Liver (tissue), 9 donors: ENCODE results near the gene ULK2. TPM values are rescaled to one million over a fixed set of nuclear protein-coding genes. Genes with fewer than 3 reads are reported as not detected.

Source experiments
- DNase-seq: peaks from one replicate; pipeline ENCODE4 v3.0.0-alpha.2; 2017; ENCODE audit warnings: low spot score
- H3K27ac ChIP-seq, 2 donors: one replicate each; pipeline ENCODE4 v1.7.0; 2013; ENCODE audit warnings: inconsistent platforms in 2 of 2, low read length in 2 of 2, control low read depth in 1 of 2, low read depth in 1 of 2, mild to moderate bottlenecking in 1 of 2
- H3K27me3 ChIP-seq, 4 donors: one replicate each; pipeline versions ENCODE4 v1.6.1 to v1.7.0; 2013; ENCODE audit warnings: low read length in 3 of 4, inconsistent platforms in 1 of 4, mild to moderate bottlenecking in 1 of 4, moderate library complexity in 1 of 4; ENCODE audit not compliant: control insufficient read depth in 4 of 4, insufficient read depth in 4 of 4
- H3K36me3 ChIP-seq, 4 donors: one replicate each; pipeline versions ENCODE4 v1.6.1 to v1.7.0; 2013; ENCODE audit warnings: low read length in 3 of 4, mild to moderate bottlenecking in 3 of 4, low read depth in 1 of 4, moderate library complexity in 1 of 4; ENCODE audit not compliant: control insufficient read depth in 4 of 4, insufficient read depth in 3 of 4
- H3K4me1 ChIP-seq, 4 donors: one replicate each; pipeline versions ENCODE4 v1.6.1 to v1.7.0; 2013; ENCODE audit warnings: low read length in 3 of 4, mild to moderate bottlenecking in 3 of 4, moderate library complexity in 1 of 4; ENCODE audit not compliant: control insufficient read depth in 4 of 4, insufficient read depth in 4 of 4
- H3K4me3 ChIP-seq, 3 donors: one replicate each; pipeline versions ENCODE4 v1.6.1 to v1.7.0; 2013; ENCODE audit warnings: low read length in 3 of 3, control low read depth in 1 of 3, low read depth in 1 of 3, mild to moderate bottlenecking in 1 of 3
- H3K9ac ChIP-seq, 2 donors: one replicate each; pipeline ENCODE4 v1.7.0; 2013; ENCODE audit warnings: low read length in 2 of 2, mild to moderate bottlenecking in 2 of 2, moderate library complexity in 2 of 2, control low read depth in 1 of 2, low read depth in 1 of 2
- H3K9me3 ChIP-seq, 4 donors: one replicate each; pipeline versions ENCODE4 v1.6.1 to v1.7.0; 2013; ENCODE audit warnings: low read length in 3 of 4; ENCODE audit not compliant: control insufficient read depth in 4 of 4
- EGR1 ChIP-seq, 2 donors: IDR thresholded peaks; 2 replicates each; pipeline ENCODE4 v1.6.1; 2016 to 2018; ENCODE audit warnings: antibody characterized with exemption in 2 of 2, low read depth in 2 of 2
- FOXA1 ChIP-seq: IDR thresholded peaks from 2 replicates; pipeline ENCODE4 v1.6.1; 2016; ENCODE audit warnings: antibody characterized with exemption
- FOXA2 ChIP-seq: IDR thresholded peaks from 2 replicates; pipeline ENCODE4 v1.6.1; 2016; ENCODE audit warnings: antibody characterized with exemption
- HNF4A ChIP-seq, 2 donors: conservative IDR thresholded peaks; 2 replicates each; pipeline ENCODE4 v1.6.1; 2016; ENCODE audit warnings: antibody characterized with exemption in 2 of 2, mild to moderate bottlenecking in 2 of 2
- HNF4G ChIP-seq: IDR thresholded peaks from 2 replicates; pipeline ENCODE4 v1.6.1; 2016; ENCODE audit warnings: antibody characterized with exemption
- JUND ChIP-seq, 2 donors: IDR thresholded peaks; 2 replicates each; pipeline ENCODE4 v1.6.1; 2016; ENCODE audit warnings: antibody characterized with exemption in 2 of 2
- NR2F2 ChIP-seq: IDR thresholded peaks from 2 replicates; pipeline ENCODE4 v1.6.1; 2016; ENCODE audit warnings: antibody characterized with exemption
- RAD21 ChIP-seq, 2 donors: IDR thresholded peaks; 2 replicates each; pipeline ENCODE4 v1.6.1; 2016; ENCODE audit warnings: antibody characterized with exemption in 2 of 2, mild to moderate bottlenecking in 2 of 2
- RXRA ChIP-seq, 2 donors: IDR thresholded peaks; 2 replicates each; pipeline ENCODE4 v1.6.1; 2017 to 2018; ENCODE audit warnings: antibody characterized with exemption in 2 of 2, mild to moderate bottlenecking in 1 of 2
- SP1 ChIP-seq: IDR thresholded peaks from 2 replicates; pipeline ENCODE4 v1.6.1; 2018; ENCODE audit warnings: antibody characterized with exemption, mild to moderate bottlenecking
- TAF1 ChIP-seq: conservative IDR thresholded peaks from 2 replicates; pipeline ENCODE4 v1.6.1; 2016; ENCODE audit warnings: antibody characterized with exemption, mild to moderate bottlenecking
- YY1 ChIP-seq: IDR thresholded peaks from 2 replicates; pipeline ENCODE4 v1.6.1; 2016; ENCODE audit warnings: antibody characterized with exemption, mild to moderate bottlenecking
- WGBS: extraction: QIAGEN DNeasy Blood & Tissue Kit; methylation state at CpG from one replicate; pipeline ENCODE4 v1.1.7; 2013; 5-methylcytosine and 5-hydroxymethylcytosine counted together
- polyA plus RNA-seq, 2 donors: library from polyadenylated mRNA; stranded (reverse) in 1 of 2; unstranded in 1 of 2; fragments of 200-250 nt in 1 of 2; fragments of >200 nt in 1 of 2; fragmentation: Nextera tagmentation in 1 of 2; extraction: Ambion mirVana in 1 of 2; gene quantifications; one replicate each; pipeline versions ENCODE4 v1.2.1 to v1.2.3, GENCODE V29; 2013 to 2015
- total RNA-seq, 2 donors: library from RNA; depleted of rRNA; stranded (reverse); fragments of >200 nt; gene quantifications; one replicate each; pipeline ENCODE4 v1.2.3, GENCODE V29; 2014
- TF ChIP-seq, protein P1 (sequence below): fragments of 150-350 bp; IDR thresholded peaks from 2 replicates; pipeline ENCODE4 v1.5.1; 2017; ENCODE audit warnings: improper control_type of control experiment, low read depth, low read length; ENCODE audit not compliant: missing input control
- TF ChIP-seq, protein P2 (sequence below): IDR thresholded peaks from 2 replicates; pipeline ENCODE4 v1.6.1; 2016; ENCODE audit warnings: antibody characterized with exemption
- TF ChIP-seq, protein P3 (sequence below): IDR thresholded peaks from 2 replicates; pipeline ENCODE4 v1.6.1; 2016; ENCODE audit warnings: antibody characterized with exemption
- TF ChIP-seq, protein P4 (sequence below): IDR thresholded peaks from 2 replicates; pipeline ENCODE4 v1.6.1; 2016; ENCODE audit warnings: antibody characterized with exemption
- TF ChIP-seq, protein P5 (sequence below): IDR thresholded peaks from 2 replicates; pipeline ENCODE4 v1.6.1; 2016; ENCODE audit warnings: antibody characterized with exemption, mild to moderate bottlenecking
- donor health status: healthy.
- donor health status: healthy.
- donor health status: healthy.
- donor health status: healthy.
- donor health status: healthy.

The ULK2 gene
- total and polyA plus RNA-seq, 4 donors = 0.89 to 7.9 (median 4.2) TPM

DNA sequence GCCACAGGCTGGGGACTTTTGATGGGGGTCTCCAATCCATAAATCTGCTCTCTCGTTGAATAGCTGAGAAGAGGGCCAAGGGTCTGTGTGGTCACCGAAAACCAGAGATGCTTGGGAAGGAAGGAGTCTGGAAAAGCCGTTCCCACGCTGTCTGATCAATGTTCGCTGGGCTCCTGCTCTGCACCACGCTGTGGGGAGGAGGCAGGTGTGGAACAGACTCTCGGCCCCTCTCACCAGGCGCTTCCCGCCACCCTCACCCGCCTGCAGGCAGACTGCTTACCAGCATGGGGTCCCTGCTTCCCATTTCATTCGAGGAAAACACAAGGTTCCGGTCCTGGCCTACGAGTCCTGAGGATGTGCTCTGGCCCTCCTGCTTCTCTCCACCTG, 118.9 kb downstream of the ULK2 start (continued):
- TF ChIP-seq, protein P1, sequence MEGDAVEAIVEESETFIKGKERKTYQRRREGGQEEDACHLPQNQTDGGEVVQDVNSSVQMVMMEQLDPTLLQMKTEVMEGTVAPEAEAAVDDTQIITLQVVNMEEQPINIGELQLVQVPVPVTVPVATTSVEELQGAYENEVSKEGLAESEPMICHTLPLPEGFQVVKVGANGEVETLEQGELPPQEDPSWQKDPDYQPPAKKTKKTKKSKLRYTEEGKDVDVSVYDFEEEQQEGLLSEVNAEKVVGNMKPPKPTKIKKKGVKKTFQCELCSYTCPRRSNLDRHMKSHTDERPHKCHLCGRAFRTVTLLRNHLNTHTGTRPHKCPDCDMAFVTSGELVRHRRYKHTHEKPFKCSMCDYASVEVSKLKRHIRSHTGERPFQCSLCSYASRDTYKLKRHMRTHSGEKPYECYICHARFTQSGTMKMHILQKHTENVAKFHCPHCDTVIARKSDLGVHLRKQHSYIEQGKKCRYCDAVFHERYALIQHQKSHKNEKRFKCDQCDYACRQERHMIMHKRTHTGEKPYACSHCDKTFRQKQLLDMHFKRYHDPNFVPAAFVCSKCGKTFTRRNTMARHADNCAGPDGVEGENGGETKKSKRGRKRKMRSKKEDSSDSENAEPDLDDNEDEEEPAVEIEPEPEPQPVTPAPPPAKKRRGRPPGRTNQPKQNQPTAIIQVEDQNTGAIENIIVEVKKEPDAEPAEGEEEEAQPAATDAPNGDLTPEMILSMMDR = no peak
- no peak for TF ChIP-seq HNF4G
- TF ChIP-seq, protein P2, sequence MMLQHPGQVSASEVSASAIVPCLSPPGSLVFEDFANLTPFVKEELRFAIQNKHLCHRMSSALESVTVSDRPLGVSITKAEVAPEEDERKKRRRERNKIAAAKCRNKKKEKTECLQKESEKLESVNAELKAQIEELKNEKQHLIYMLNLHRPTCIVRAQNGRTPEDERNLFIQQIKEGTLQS = no peak
- TF ChIP-seq TAF1 = no peak
- no peak for TF ChIP-seq HNF4A (conservative IDR thresholded peaks at IDR 0.05)
- TF ChIP-seq FOXA2 = no peak
- TF ChIP-seq NR2F2 = no peak
- no peak for TF ChIP-seq JUND (IDR thresholded peaks at IDR 0.05)
- TF ChIP-seq YY1 = no peak
- TF ChIP-seq, protein P3, sequence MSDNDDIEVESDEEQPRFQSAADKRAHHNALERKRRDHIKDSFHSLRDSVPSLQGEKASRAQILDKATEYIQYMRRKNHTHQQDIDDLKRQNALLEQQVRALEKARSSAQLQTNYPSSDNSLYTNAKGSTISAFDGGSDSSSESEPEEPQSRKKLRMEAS = no peak
- TF ChIP-seq FOXA1 = no peak

DNA sequence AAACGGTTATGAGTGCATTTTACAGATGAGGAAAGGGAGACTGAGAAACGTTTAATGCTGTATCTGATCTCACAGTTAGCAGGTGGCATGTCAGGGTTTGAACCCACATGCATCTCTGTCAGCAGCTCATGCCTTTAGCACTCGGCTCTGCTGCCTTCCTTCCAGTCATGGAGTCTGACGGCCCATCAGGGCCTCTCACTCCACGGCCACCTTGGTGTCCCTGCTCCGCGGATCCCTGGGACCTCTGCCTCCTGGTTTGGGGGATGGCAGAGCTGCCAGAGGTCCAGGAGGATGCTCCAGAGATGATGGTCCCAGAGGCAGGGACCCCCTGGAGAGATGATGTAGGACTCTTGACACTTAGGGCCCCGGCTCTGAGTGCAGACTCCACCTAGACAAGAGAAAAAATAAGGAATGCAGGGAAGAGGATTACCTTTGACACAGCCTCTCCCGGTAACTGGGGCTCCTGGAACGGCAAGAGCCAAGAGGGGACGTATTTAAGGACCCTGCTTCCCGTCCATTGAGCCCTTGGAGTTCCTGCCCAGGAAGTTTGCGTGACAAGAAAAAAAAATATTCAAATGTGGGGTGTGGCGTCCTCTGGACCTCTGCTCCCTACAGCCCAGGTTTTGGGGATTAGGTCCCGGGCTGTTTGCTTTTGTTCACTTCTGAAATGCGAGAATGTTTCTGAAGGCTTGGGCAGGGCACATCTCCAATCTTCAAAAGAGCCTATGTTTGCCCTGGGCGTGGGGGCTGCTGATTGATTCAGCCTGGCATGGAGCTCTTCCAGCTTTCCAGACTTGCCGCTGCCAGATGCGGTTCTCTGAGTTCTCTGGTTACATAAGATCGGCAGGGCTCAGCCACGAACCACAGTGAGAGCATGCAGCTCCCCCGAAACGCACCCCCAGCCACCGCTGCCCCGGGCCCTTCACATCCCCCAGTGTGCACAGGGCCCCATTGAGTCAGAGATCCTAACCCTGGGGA, 119.6 kb downstream of the ULK2 start, which contains the start of gene ALDH3A1:
ALDH3A1 (minus strand) TSS at position 470 of the 978 bp plus-strand sequence. CDS start 3,169 bp downstream, outside the sequence.
- Histone ChIP-seq H3K27me3 (no peaks in the 10 kb centered on the region), H3K4me1 (peaks cover 3 to 19% (median 8%) of the 10 kb centered on the region in 4 donors), H3K9me3 (no peaks in the 10 kb centered on the region), H3K4me3 (no peak within 1 kb of the TSS), H3K36me3 (no peaks in the 10 kb centered on the region), H3K9ac (no peak within 1 kb of the TSS), H3K27ac (no peak within 1 kb of the TSS)
- WGBS = 47% methylated on average over 25 of the region's 25 CpGs
- TF ChIP-seq RAD21 (IDR thresholded peaks at IDR 0.05) (peak in 1 of 2 donors; percentile 26), HNF4A (conservative IDR thresholded peaks at IDR 0.05) (peak; percentile 43 to 45), JUND (IDR thresholded peaks at IDR 0.05) (no peak), RXRA (IDR thresholded peaks at IDR 0.05) (peak; percentile 12 to 62)
- TF ChIP-seq, protein P2 = no peak
- TF ChIP-seq, protein P4, sequence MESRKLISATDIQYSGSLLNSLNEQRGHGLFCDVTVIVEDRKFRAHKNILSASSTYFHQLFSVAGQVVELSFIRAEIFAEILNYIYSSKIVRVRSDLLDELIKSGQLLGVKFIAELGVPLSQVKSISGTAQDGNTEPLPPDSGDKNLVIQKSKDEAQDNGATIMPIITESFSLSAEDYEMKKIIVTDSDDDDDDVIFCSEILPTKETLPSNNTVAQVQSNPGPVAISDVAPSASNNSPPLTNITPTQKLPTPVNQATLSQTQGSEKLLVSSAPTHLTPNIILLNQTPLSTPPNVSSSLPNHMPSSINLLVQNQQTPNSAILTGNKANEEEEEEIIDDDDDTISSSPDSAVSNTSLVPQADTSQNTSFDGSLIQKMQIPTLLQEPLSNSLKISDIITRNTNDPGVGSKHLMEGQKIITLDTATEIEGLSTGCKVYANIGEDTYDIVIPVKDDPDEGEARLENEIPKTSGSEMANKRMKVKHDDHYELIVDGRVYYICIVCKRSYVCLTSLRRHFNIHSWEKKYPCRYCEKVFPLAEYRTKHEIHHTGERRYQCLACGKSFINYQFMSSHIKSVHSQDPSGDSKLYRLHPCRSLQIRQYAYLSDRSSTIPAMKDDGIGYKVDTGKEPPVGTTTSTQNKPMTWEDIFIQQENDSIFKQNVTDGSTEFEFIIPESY = no peak
- no peak for DNase-seq

DNA sequence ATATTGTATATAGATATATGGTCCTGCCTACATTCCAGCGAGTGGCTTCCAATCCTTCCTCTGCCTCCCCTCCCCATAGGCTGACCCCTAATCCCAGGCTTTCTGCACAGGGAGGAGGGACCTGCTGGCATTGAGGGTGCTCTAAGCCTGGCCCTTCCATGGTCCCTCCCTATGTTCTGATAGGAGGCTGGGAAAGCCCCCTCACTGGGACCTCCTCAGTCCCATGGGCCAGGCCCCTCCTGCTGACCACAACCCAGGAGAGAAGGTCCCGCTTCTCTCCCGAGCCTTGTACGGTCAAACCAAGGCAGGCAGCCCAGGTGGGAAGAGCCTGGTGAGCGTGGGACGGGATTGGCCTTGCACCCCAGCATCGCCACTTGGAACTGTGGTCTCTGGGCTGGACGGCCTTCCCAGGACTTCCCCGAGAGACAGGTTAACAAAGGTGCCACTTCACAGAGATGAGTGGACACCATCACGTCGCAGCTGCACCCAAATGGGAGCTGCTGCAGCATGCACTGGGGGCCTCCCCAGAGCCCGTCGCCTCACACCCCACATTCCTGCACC, 120.5 kb downstream of the ULK2 start:
- WGBS = 94% methylated on average over 13 of the region's 13 CpGs
- DNase-seq = no peak
- no peak overlapping the region for H3K27ac ChIP-seq
- no peaks in the 10 kb centered on the region for H3K9me3 ChIP-seq
- no peak overlapping the region for H3K4me3 ChIP-seq
- peaks cover 3 to 16% (median 8%) of the 10 kb centered on the region in 4 donors for H3K4me1 ChIP-seq
- H3K36me3 ChIP-seq = no peaks in the 10 kb centered on the region
- no peak overlapping the region for H3K9ac ChIP-seq
- H3K27me3 ChIP-seq = no peaks in the 10 kb centered on the region
- TF ChIP-seq RAD21 (IDR thresholded peaks at IDR 0.05) (no peak), SP1 (no peak), NR2F2 (no peak), YY1 (no peak), TAF1 (no peak), RXRA (IDR thresholded peaks at IDR 0.05) (no peak), EGR1 (IDR thresholded peaks at IDR 0.05; ENCODE audit: low read depth in 2 of 2) (no peak), FOXA1 (no peak)
- TF ChIP-seq, protein P5, sequence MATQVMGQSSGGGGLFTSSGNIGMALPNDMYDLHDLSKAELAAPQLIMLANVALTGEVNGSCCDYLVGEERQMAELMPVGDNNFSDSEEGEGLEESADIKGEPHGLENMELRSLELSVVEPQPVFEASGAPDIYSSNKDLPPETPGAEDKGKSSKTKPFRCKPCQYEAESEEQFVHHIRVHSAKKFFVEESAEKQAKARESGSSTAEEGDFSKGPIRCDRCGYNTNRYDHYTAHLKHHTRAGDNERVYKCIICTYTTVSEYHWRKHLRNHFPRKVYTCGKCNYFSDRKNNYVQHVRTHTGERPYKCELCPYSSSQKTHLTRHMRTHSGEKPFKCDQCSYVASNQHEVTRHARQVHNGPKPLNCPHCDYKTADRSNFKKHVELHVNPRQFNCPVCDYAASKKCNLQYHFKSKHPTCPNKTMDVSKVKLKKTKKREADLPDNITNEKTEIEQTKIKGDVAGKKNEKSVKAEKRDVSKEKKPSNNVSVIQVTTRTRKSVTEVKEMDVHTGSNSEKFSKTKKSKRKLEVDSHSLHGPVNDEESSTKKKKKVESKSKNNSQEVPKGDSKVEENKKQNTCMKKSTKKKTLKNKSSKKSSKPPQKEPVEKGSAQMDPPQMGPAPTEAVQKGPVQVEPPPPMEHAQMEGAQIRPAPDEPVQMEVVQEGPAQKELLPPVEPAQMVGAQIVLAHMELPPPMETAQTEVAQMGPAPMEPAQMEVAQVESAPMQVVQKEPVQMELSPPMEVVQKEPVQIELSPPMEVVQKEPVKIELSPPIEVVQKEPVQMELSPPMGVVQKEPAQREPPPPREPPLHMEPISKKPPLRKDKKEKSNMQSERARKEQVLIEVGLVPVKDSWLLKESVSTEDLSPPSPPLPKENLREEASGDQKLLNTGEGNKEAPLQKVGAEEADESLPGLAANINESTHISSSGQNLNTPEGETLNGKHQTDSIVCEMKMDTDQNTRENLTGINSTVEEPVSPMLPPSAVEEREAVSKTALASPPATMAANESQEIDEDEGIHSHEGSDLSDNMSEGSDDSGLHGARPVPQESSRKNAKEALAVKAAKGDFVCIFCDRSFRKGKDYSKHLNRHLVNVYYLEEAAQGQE = no peak
- TF ChIP-seq, protein P4 = no peak
- TF ChIP-seq, protein P3 = no peak
